NCI-H774 (cell line): ENCODE data around the gene NEMP1.
A peak's percentile ranks its signal among the peaks of the same experiment; 100 is the strongest.
"Not testable (repeated sequence)": the region's sequence is repeated elsewhere in the genome, so short reads cannot be mapped to it uniquely, and the experiment has no call there.

Experiments used
- DNase-seq: peaks from one replicate; lab custom pipeline; 2025; lab: John Stamatoyannopoulos, UW

The NEMP1 gene

GRCh38 chr12:57091638-57092528 lies 13.3 kb upstream of the NEMP1 start:
- DNase-seq = no peak

- no peak for DNase-seq
Measured at GRCh38 chr12:57090924-57091637, 12.5 kb upstream of the NEMP1 start.

GRCh38 chr12:57090490-57090889 lies 11.9 kb upstream of the NEMP1 start:
- no peak for DNase-seq

- no peak for DNase-seq
Measured at GRCh38 chr12:57089271-57090245, 11.0 kb upstream of the NEMP1 start.

GRCh38 chr12:57088354-57089270 lies 10.0 kb upstream of the NEMP1 start, which contains the start of gene NAB2:
Gene NAB2, plus strand, starts transcription at chr12:57089114. Its CDS starts 158 bp downstream, at chr12:57089272.
- DNase-seq = peak; percentile 92

GRCh38 chr12:57087691-57088353 lies 9.2 kb upstream of the NEMP1 start:
- peak; percentile 58 for DNase-seq

- DNase-seq = peak; percentile 58
Measured at GRCh38 chr12:57087010-57087690, 8.6 kb upstream of the NEMP1 start.

- DNase-seq = peak; percentile 17
Measured at GRCh38 chr12:57086493-57087009, 8.0 kb upstream of the NEMP1 start.

- no peak for DNase-seq
Measured at GRCh38 chr12:57085999-57086492, 7.5 kb upstream of the NEMP1 start.

GRCh38 chr12:57080855-57081254 lies 2.3 kb upstream of the NEMP1 start:
- DNase-seq = no peak

- DNase-seq = no peak
Measured at GRCh38 chr12:57079821-57080220, 1.2 kb upstream of the NEMP1 start.

GRCh38 chr12:57073566-57074450 lies 4.8 kb downstream of the NEMP1 start:
- DNase-seq = not testable (repeated sequence)

- no peak for DNase-seq
Measured at GRCh38 chr12:57072661-57073060, 5.9 kb downstream of the NEMP1 start.

GRCh38 chr12:57069523-57069922 lies 9.1 kb downstream of the NEMP1 start:
- peak; percentile 51 for DNase-seq

- no peak for DNase-seq
Measured at GRCh38 chr12:57066245-57066644, 12.3 kb downstream of the NEMP1 start.

- DNase-seq = no peak
Measured at GRCh38 chr12:57063991-57064685, 14.5 kb downstream of the NEMP1 start.

- no peak for DNase-seq
Measured at GRCh38 chr12:57058454-57058853, 20.1 kb downstream of the NEMP1 start.
